ENCODE data around the gene CAMTA2.

Gene CAMTA2

GRCh38 chr17:4940555-4941318, 46.7 kb downstream of the CAMTA2 start:
- Histone ChIP-seq H3K27ac (ENCODE audit: insufficient read depth, low read length, poor library complexity, severe bottlenecking) (peak overlapping the region; percentile 93), H3K36me3 (ENCODE audit: control insufficient read depth, insufficient read depth, low read length) (peaks cover 46% of the 10 kb centered on the region), H3K27me3 (replicated peaks; ENCODE audit: control insufficient read depth, insufficient read depth, low read length, poor library complexity, severe bottlenecking) (no peaks in the 10 kb centered on the region), H3K4me1 (ENCODE audit: control insufficient read depth, insufficient read depth, low read length, poor library complexity, severe bottlenecking) (peaks cover 50% of the 10 kb centered on the region), H3K9me3 (ENCODE audit: control insufficient read depth, low read length) (no peaks in the 10 kb centered on the region), H3K4me3 (ENCODE audit: insufficient read depth, low read depth, low read length, poor library complexity, severe bottlenecking) (peak overlapping the region; percentile 94)
- DNase-seq, result peak; percentile 28 to 37 (median 29)

- Histone ChIP-seq H3K4me3 (ENCODE audit: insufficient read depth, low read depth, low read length, poor library complexity, severe bottlenecking) (peak within 1 kb of the TSS; percentile 94), H3K9me3 (ENCODE audit: control insufficient read depth, low read length) (no peaks in the 10 kb centered on the region), H3K36me3 (ENCODE audit: control insufficient read depth, insufficient read depth, low read length) (peaks cover 42% of the 10 kb centered on the region), H3K4me1 (ENCODE audit: control insufficient read depth, insufficient read depth, low read length, poor library complexity, severe bottlenecking) (peaks cover 42% of the 10 kb centered on the region), H3K27ac (ENCODE audit: insufficient read depth, low read length, poor library complexity, severe bottlenecking) (peak within 1 kb of the TSS; percentile 93), H3K27me3 (replicated peaks; ENCODE audit: control insufficient read depth, insufficient read depth, low read length, poor library complexity, severe bottlenecking) (no peaks in the 10 kb centered on the region)
- DNase-seq, result peak; percentile 92 to 96 (median 94)
Measured at GRCh38 chr17:4939796-4940554, 47.5 kb downstream of the CAMTA2 start, which contains the start of the genes RNF167 and SLC25A11. Gene RNF167 (plus strand): TSS chr17:4940268. CDS start chr17:4940910, 642 bp downstream. Gene SLC25A11 (minus strand): TSS chr17:4940046. CDS start chr17:4939910, 136 bp downstream.

- Histone ChIP-seq H3K4me3 (ENCODE audit: insufficient read depth, low read depth, low read length, poor library complexity, severe bottlenecking) (peak overlapping the region; percentile 73), H3K36me3 (ENCODE audit: control insufficient read depth, insufficient read depth, low read length) (peaks cover 37% of the 10 kb centered on the region), H3K27ac (ENCODE audit: insufficient read depth, low read length, poor library complexity, severe bottlenecking) (peak overlapping the region; percentile 74), H3K9me3 (ENCODE audit: control insufficient read depth, low read length) (no peaks in the 10 kb centered on the region), H3K4me1 (ENCODE audit: control insufficient read depth, insufficient read depth, low read length, poor library complexity, severe bottlenecking) (peaks cover 39% of the 10 kb centered on the region), H3K27me3 (replicated peaks; ENCODE audit: control insufficient read depth, insufficient read depth, low read length, poor library complexity, severe bottlenecking) (no peaks in the 10 kb centered on the region)
- DNase-seq, result no peak
Measured at GRCh38 chr17:4939546-4939795, 48.0 kb downstream of the CAMTA2 start.

- H3K36me3 ChIP-seq (ENCODE audit: control insufficient read depth, insufficient read depth, low read length), result peaks cover 34% of the 10 kb centered on the region
- peak overlapping the region; percentile 73 for H3K4me3 ChIP-seq (ENCODE audit: insufficient read depth, low read depth, low read length, poor library complexity, severe bottlenecking)
- H3K27me3 ChIP-seq (replicated peaks; ENCODE audit: control insufficient read depth, insufficient read depth, low read length, poor library complexity, severe bottlenecking), result no peaks in the 10 kb centered on the region
- H3K4me1 ChIP-seq (ENCODE audit: control insufficient read depth, insufficient read depth, low read length, poor library complexity, severe bottlenecking), result peaks cover 39% of the 10 kb centered on the region
- DNase-seq, result no peak
- H3K27ac ChIP-seq (ENCODE audit: insufficient read depth, low read length, poor library complexity, severe bottlenecking), result peak overlapping the region; percentile 74
- H3K9me3 ChIP-seq (ENCODE audit: control insufficient read depth, low read length), result no peaks in the 10 kb centered on the region
Measured at GRCh38 chr17:4938688-4939545, 48.6 kb downstream of the CAMTA2 start.

- H3K4me3 ChIP-seq (ENCODE audit: insufficient read depth, low read depth, low read length, poor library complexity, severe bottlenecking), result no peak overlapping the region
- peaks cover 34% of the 10 kb centered on the region for H3K4me1 ChIP-seq (ENCODE audit: control insufficient read depth, insufficient read depth, low read length, poor library complexity, severe bottlenecking)
- H3K9me3 ChIP-seq (ENCODE audit: control insufficient read depth, low read length), result no peaks in the 10 kb centered on the region
- no peak for DNase-seq
- peaks cover 30% of the 10 kb centered on the region for H3K36me3 ChIP-seq (ENCODE audit: control insufficient read depth, insufficient read depth, low read length)
- H3K27me3 ChIP-seq (replicated peaks; ENCODE audit: control insufficient read depth, insufficient read depth, low read length, poor library complexity, severe bottlenecking), result no peaks in the 10 kb centered on the region
- no peak overlapping the region for H3K27ac ChIP-seq (ENCODE audit: insufficient read depth, low read length, poor library complexity, severe bottlenecking)
Measured at GRCh38 chr17:4938069-4938491, 49.4 kb downstream of the CAMTA2 start.

GRCh38 chr17:4937553-4937952, 49.9 kb downstream of the CAMTA2 start:
- no peak overlapping the region for H3K4me3 ChIP-seq (ENCODE audit: insufficient read depth, low read depth, low read length, poor library complexity, severe bottlenecking)
- H3K4me1 ChIP-seq (ENCODE audit: control insufficient read depth, insufficient read depth, low read length, poor library complexity, severe bottlenecking), result peaks cover 29% of the 10 kb centered on the region
- H3K27ac ChIP-seq (ENCODE audit: insufficient read depth, low read length, poor library complexity, severe bottlenecking), result no peak overlapping the region
- H3K9me3 ChIP-seq (ENCODE audit: control insufficient read depth, low read length), result no peaks in the 10 kb centered on the region
- no peaks in the 10 kb centered on the region for H3K27me3 ChIP-seq (replicated peaks; ENCODE audit: control insufficient read depth, insufficient read depth, low read length, poor library complexity, severe bottlenecking)
- peaks cover 26% of the 10 kb centered on the region for H3K36me3 ChIP-seq (ENCODE audit: control insufficient read depth, insufficient read depth, low read length)
- no peak for DNase-seq

GRCh38 chr17:4936436-4936835, 51.0 kb downstream of the CAMTA2 start:
- Histone ChIP-seq H3K27ac (ENCODE audit: insufficient read depth, low read length, poor library complexity, severe bottlenecking) (no peak overlapping the region), H3K4me3 (ENCODE audit: insufficient read depth, low read depth, low read length, poor library complexity, severe bottlenecking) (no peak overlapping the region), H3K36me3 (ENCODE audit: control insufficient read depth, insufficient read depth, low read length) (peaks cover 22% of the 10 kb centered on the region), H3K4me1 (ENCODE audit: control insufficient read depth, insufficient read depth, low read length, poor library complexity, severe bottlenecking) (peaks cover 22% of the 10 kb centered on the region), H3K9me3 (ENCODE audit: control insufficient read depth, low read length) (no peaks in the 10 kb centered on the region), H3K27me3 (replicated peaks; ENCODE audit: control insufficient read depth, insufficient read depth, low read length, poor library complexity, severe bottlenecking) (no peaks in the 10 kb centered on the region)
- DNase-seq, result no peak

GRCh38 chr17:4935650-4936049, 51.8 kb downstream of the CAMTA2 start:
- H3K27me3 ChIP-seq (replicated peaks; ENCODE audit: control insufficient read depth, insufficient read depth, low read length, poor library complexity, severe bottlenecking), result no peaks in the 10 kb centered on the region
- peaks cover 22% of the 10 kb centered on the region for H3K36me3 ChIP-seq (ENCODE audit: control insufficient read depth, insufficient read depth, low read length)
- no peaks in the 10 kb centered on the region for H3K9me3 ChIP-seq (ENCODE audit: control insufficient read depth, low read length)
- peaks cover 22% of the 10 kb centered on the region for H3K4me1 ChIP-seq (ENCODE audit: control insufficient read depth, insufficient read depth, low read length, poor library complexity, severe bottlenecking)
- no peak overlapping the region for H3K27ac ChIP-seq (ENCODE audit: insufficient read depth, low read length, poor library complexity, severe bottlenecking)
- H3K4me3 ChIP-seq (ENCODE audit: insufficient read depth, low read depth, low read length, poor library complexity, severe bottlenecking), result no peak overlapping the region
- no peak for DNase-seq

GRCh38 chr17:4934173-4934979, 53.1 kb downstream of the CAMTA2 start:
- H3K27me3 ChIP-seq (replicated peaks; ENCODE audit: control insufficient read depth, insufficient read depth, low read length, poor library complexity, severe bottlenecking), result no peaks in the 10 kb centered on the region
- H3K27ac ChIP-seq (ENCODE audit: insufficient read depth, low read length, poor library complexity, severe bottlenecking), result no peak overlapping the region
- H3K4me3 ChIP-seq (ENCODE audit: insufficient read depth, low read depth, low read length, poor library complexity, severe bottlenecking), result no peak overlapping the region
- H3K36me3 ChIP-seq (ENCODE audit: control insufficient read depth, insufficient read depth, low read length), result peaks cover 22% of the 10 kb centered on the region
- no peak for DNase-seq
- no peaks in the 10 kb centered on the region for H3K9me3 ChIP-seq (ENCODE audit: control insufficient read depth, low read length)
- H3K4me1 ChIP-seq (ENCODE audit: control insufficient read depth, insufficient read depth, low read length, poor library complexity, severe bottlenecking), result peaks cover 22% of the 10 kb centered on the region

All from effector memory CD4-positive, alpha-beta T cell (primary cell).